Keratinocyte (primary cell): ENCODE results near the gene BCAS4. TPM values are rescaled to one million over a fixed set of nuclear protein-coding genes. Genes with fewer than 3 reads are reported as not detected.

Source experiments
- DNase-seq: peaks from one replicate; pipeline ENCODE4 v3.0.0-alpha.2; 2011; ENCODE audit warnings: low read depth, missing footprints, low spot score
- FAIRE-seq: peaks from 2 replicates; lab custom pipeline; 2011; peaks lifted over from hg19 to GRCh38; lab: Jason Lieb, UNC
- H2AFZ ChIP-seq: 2 replicates; pipeline ENCODE4 v1.6.0; 2012; ENCODE audit warnings: low read length, control low read depth, inconsistent platforms; ENCODE audit not compliant: control insufficient read depth
- H3K27ac ChIP-seq: 2 replicates; pipeline ENCODE4 v1.5.1; 2011; ENCODE audit warnings: low read length; ENCODE audit not compliant: control insufficient read depth, insufficient read depth
- H3K27me3 ChIP-seq: 3 replicates; pipeline ENCODE4 v1.6.0; 2011; ENCODE audit warnings: low read length; ENCODE audit not compliant: control insufficient read depth, insufficient read depth; ENCODE audit errors: extremely low read depth
- H3K36me3 ChIP-seq, 2 experiments: 2 replicates in 1 of 2; 3 replicates in 1 of 2; pipeline ENCODE4 v1.5.1; 2011; ENCODE audit warnings: low read length in 2 of 2, mild to moderate bottlenecking in 1 of 2; ENCODE audit not compliant: control insufficient read depth in 2 of 2, insufficient read depth in 2 of 2; ENCODE audit errors: extremely low read depth in 1 of 2
- H3K4me1 ChIP-seq: 3 replicates; pipeline ENCODE4 v1.5.1; 2011; ENCODE audit warnings: low read length; ENCODE audit not compliant: control insufficient read depth, insufficient read depth; ENCODE audit errors: extremely low read depth
- H3K4me2 ChIP-seq: 3 replicates; pipeline ENCODE4 v1.6.0; 2011; ENCODE audit warnings: low read depth, low read length; ENCODE audit not compliant: control insufficient read depth, insufficient read depth; ENCODE audit errors: extremely low read depth
- H3K4me3 ChIP-seq, 3 experiments: fragments of 200-600 bp in 1 of 3; sonication (generic) in 1 of 3; 2 replicates in 2 of 3; 3 replicates in 1 of 3; pipeline ENCODE4 v1.5.1; 2011 to 2016; ENCODE audit warnings: low read length in 3 of 3, mild to moderate bottlenecking in 3 of 3, control low read depth in 2 of 3, inconsistent platforms in 1 of 3, low read depth in 1 of 3, mixed read lengths in 1 of 3, mixed run types in 1 of 3, moderate library complexity in 1 of 3; ENCODE audit not compliant: control insufficient read depth in 2 of 3, insufficient read depth in 2 of 3; ENCODE audit errors: extremely low read depth in 1 of 3
- H3K79me2 ChIP-seq: 2 replicates; pipeline ENCODE4 v1.6.0; 2012; ENCODE audit warnings: low read length; ENCODE audit not compliant: control insufficient read depth, insufficient read depth
- H3K9ac ChIP-seq: 3 replicates; pipeline ENCODE4 v1.6.0; 2011; ENCODE audit warnings: low read length; ENCODE audit not compliant: control insufficient read depth, insufficient read depth; ENCODE audit errors: extremely low read depth
- H3K9me1 ChIP-seq: 3 replicates; pipeline ENCODE4 v1.6.0; 2011; ENCODE audit warnings: low read length; ENCODE audit not compliant: control insufficient read depth, insufficient read depth; ENCODE audit errors: extremely low read depth
- H3K9me3 ChIP-seq: 2 replicates; pipeline ENCODE4 v1.5.1; 2012; ENCODE audit warnings: low read depth, low read length; ENCODE audit not compliant: control insufficient read depth
- H4K20me1 ChIP-seq: 3 replicates; pipeline ENCODE4 v1.6.0; 2011; ENCODE audit warnings: low read length; ENCODE audit not compliant: control insufficient read depth, insufficient read depth; ENCODE audit errors: extremely low read depth
- EZH2 ChIP-seq: IDR thresholded peaks from one replicate; pipeline ENCODE4 v1.6.1; 2012; ENCODE audit warnings: inconsistent platforms, mild to moderate bottlenecking, low read length, moderate library complexity
- dilution Hi-C: fragments of 300-500 bp; cut with MboI; formaldehyde crosslinking; loops from one replicate; pipeline ENCODE4 v1.7.0; 2020; ENCODE audit warnings: low sequenced_read_pairs; ENCODE audit not compliant: extremely low pct_ligation_motif_present
- polyA plus RNA-seq, 5 experiments: library from polyadenylated mRNA; depleted of rRNA in 3 of 5; stranded (reverse) in 3 of 5; stranded (forward) in 1 of 5; unstranded in 1 of 5; fragments of >200 nt; gene quantifications; 1 replicate in 1 of 5; 2 replicates in 3 of 5; 3 replicates in 1 of 5; pipeline versions ENCODE4 v1.2.1 to v1.2.3, GENCODE V29; 2011 to 2012; ENCODE audit warnings: missing spikeins in 2 of 5, low read depth in 1 of 5, low replicate concordance in 1 of 5
- TF ChIP-seq, protein P1 (sequence below), 3 experiments: IDR thresholded peaks in 1 of 3; conservative IDR thresholded peaks in 1 of 3; optimal IDR thresholded peaks in 1 of 3; 2 replicates in 2 of 3; 3 replicates in 1 of 3; pipeline versions ENCODE3 to v1.5.1; 2011; ENCODE audit warnings: low read length in 3 of 3, mild to moderate bottlenecking in 3 of 3, moderate library complexity in 2 of 3, control low read depth in 1 of 3, inconsistent platforms in 1 of 3; ENCODE audit not compliant: insufficient read depth in 2 of 3; ENCODE audit errors: extremely low read depth in 1 of 3

BCAS4 gene
- polyA plus RNA-seq, 1 donor (not counting 4 experiments of a cell fraction or from before 2014, with no cell fraction given), result 13.8 TPM

DNA sequence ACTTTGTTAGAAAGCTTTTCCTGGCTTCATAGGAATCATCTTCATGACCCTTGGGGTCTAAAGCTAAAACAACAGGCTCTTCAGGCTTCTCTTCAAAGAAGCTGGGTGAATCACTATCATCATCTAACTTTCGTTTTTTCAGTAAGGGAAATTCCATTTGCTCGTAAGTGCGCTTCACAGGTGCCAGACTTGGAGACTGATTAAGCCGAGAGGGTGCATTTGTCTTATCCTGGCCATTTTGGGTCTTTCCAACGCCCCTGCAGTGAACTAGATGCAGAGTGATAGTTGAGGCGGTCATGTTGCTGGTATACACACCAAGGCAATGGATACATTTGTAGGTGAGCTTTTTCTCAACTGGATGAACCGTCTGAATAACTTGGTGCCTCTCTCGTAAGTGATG, 97.5 kb downstream of the BCAS4 start:
- DNase-seq (no peak), FAIRE-seq (no peak)
- Histone ChIP-seq H3K9ac (no peak overlapping the region), H3K9me3 (no peaks in the 10 kb centered on the region), H4K20me1 (peaks cover 3% of the 10 kb centered on the region), H3K9me1 (no peaks in the 10 kb centered on the region), H3K36me3 (peaks cover 28 to 49% of the 10 kb centered on the region in 2 experiments), H3K4me2 (no peak overlapping the region), H3K27ac (no peak overlapping the region), H3K79me2 (peaks cover 12% of the 10 kb centered on the region), H2AFZ (no peak overlapping the region), H3K4me3 (no peak overlapping the region), H3K4me1 (no peaks in the 10 kb centered on the region), H3K27me3 (no peaks in the 10 kb centered on the region)
- dilution Hi-C loops, result loop anchor here (10.0 kb wide), 1 partner anchor 58 kb away; no protein-coding TSS in a partner anchor
- TF ChIP-seq EZH2, result no peak
- TF ChIP-seq, protein P1, sequence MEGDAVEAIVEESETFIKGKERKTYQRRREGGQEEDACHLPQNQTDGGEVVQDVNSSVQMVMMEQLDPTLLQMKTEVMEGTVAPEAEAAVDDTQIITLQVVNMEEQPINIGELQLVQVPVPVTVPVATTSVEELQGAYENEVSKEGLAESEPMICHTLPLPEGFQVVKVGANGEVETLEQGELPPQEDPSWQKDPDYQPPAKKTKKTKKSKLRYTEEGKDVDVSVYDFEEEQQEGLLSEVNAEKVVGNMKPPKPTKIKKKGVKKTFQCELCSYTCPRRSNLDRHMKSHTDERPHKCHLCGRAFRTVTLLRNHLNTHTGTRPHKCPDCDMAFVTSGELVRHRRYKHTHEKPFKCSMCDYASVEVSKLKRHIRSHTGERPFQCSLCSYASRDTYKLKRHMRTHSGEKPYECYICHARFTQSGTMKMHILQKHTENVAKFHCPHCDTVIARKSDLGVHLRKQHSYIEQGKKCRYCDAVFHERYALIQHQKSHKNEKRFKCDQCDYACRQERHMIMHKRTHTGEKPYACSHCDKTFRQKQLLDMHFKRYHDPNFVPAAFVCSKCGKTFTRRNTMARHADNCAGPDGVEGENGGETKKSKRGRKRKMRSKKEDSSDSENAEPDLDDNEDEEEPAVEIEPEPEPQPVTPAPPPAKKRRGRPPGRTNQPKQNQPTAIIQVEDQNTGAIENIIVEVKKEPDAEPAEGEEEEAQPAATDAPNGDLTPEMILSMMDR (optimal IDR thresholded peaks at IDR 0.05 in 1 of 3, IDR thresholded peaks at IDR 0.05 in 1 of 3, conservative IDR thresholded peaks at IDR 0.05 in 1 of 3; ENCODE audit: extremely low read depth in 1 of 3, insufficient read depth in 2 of 3, low read length in 3 of 3), result no peak

DNA sequence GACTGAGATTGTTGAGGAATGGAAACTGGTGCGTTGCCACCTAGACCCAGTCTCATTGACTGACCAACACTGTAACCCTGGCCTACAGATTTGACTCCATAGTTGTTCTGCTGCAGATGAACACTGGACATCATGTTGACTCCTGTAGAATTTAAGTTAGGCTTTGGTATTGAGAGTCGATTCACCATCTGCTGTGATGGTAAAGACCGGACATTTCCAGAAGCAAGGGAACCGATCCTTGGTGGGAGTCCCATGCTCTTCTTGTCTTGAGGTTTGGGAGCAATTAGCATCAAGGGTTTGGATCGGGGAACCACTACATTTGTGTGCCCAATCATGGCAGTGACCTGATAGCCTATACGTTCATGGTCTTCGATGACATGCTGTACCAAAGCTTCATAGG, 98.8 kb downstream of the BCAS4 start:
- TF ChIP-seq EZH2, result no peak
- TF ChIP-seq, protein P1 (optimal IDR thresholded peaks at IDR 0.05 in 1 of 3, IDR thresholded peaks at IDR 0.05 in 1 of 3, conservative IDR thresholded peaks at IDR 0.05 in 1 of 3; ENCODE audit: extremely low read depth in 1 of 3, insufficient read depth in 2 of 3, low read length in 3 of 3), result no peak
- peaks cover 3% of the 10 kb centered on the region for H4K20me1 ChIP-seq
- H3K9me1 ChIP-seq, result no peaks in the 10 kb centered on the region
- FAIRE-seq (no peak), DNase-seq (no peak)
- no peaks in the 10 kb centered on the region for H3K27me3 ChIP-seq
- no peak overlapping the region for H3K9ac ChIP-seq
- dilution Hi-C loops, result loop anchor here (10.0 kb wide), 1 partner anchor 59 kb away; no protein-coding TSS in a partner anchor
- no peaks in the 10 kb centered on the region for H3K4me1 ChIP-seq
- H3K27ac ChIP-seq, result no peak overlapping the region
- no peak overlapping the region for H3K4me3 ChIP-seq
- H3K79me2 ChIP-seq, result peaks cover 18% of the 10 kb centered on the region
- no peak overlapping the region for H2AFZ ChIP-seq
- no peaks in the 10 kb centered on the region for H3K9me3 ChIP-seq
- H3K36me3 ChIP-seq, result peaks cover 31 to 60% of the 10 kb centered on the region in 2 experiments
- no peak overlapping the region for H3K4me2 ChIP-seq
